NCI-H2081 treated with DMSO at 0.1 percent for 48 hours (cell line): ENCODE results near the gene MR1.

Experiments used
- DNase-seq: peaks from one replicate; lab custom pipeline; 2025; lab: John Stamatoyannopoulos, UW

MR1 gene

DNA sequence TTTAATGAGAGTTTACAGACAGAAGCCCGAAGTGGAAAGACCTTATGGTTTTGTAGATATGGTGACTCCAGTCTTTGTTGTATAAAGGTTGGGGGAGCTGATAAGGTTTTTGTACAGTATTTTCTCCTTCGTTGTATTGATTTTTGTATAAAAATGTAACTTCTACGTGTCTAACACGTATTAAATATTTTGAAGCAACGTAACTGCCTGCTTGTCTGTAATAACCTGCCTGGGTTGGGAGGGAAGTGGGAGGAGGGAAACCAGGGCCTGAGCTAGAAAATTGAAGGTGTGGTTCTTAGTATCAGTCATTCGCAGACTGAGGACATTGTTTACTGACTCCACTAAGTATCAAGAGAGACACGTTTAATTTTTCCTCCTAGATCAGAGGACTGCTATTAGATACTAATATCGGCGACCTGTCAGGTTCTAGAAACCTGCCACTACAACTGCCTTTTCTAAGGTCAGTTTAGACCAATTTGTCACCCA, 56.9 kb downstream of the MR1 start:
- DNase-seq = no peak

DNA sequence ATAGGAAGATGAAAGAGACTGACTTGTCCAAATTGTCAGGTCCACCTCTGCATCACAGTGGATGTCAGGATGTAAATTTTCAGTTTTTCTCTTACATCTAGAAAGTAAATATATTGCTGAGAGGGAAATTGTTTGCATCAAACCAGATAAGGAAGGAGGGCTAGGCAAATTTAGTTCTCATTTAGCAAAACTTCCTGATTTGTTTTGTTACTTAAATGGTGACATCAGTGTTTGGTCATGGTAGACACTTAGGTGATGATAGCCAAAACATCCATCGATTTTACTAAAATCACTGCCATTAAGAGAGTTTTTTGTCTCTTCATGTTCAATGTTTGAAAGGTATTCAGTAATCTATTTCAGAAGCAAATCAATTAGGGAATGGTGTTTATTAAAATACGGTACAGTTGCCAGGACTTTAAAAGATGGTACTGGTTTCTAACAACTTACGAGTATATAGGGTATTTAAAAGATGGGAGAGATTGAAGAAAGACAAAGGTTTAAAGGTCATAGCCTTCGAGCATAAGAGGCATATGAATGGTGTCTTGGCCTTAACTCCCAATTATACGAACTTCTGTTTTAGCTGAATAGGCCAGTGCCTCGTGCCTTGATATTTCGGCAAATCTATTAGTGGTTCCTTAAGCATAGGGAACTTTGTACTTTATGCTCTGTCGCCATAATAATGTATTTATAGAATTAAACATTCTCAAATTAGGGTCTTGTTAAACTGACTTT, 57.7 kb downstream of the MR1 start:
- DNase-seq = no peak

DNA sequence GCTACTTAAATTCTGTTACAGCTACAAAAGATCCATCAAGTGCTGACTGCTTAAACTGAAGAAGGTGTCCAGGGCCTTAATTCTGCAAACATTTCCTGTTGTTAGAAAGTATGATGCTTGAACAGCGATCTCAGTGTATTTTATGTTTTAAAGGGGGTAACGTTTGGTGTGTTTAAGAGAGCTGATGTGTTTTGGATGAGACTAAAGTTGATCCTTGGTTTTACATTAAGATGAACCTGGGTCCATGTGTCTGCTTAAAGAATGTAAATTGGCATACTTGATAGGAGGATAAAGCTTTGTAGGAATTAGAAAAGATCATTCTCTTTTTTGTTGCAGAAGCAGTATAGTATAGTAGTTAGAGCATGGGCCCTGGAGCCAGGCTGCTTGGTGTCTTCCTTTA, 58.3 kb downstream of the MR1 start:
- DNase-seq = no peak

DNA sequence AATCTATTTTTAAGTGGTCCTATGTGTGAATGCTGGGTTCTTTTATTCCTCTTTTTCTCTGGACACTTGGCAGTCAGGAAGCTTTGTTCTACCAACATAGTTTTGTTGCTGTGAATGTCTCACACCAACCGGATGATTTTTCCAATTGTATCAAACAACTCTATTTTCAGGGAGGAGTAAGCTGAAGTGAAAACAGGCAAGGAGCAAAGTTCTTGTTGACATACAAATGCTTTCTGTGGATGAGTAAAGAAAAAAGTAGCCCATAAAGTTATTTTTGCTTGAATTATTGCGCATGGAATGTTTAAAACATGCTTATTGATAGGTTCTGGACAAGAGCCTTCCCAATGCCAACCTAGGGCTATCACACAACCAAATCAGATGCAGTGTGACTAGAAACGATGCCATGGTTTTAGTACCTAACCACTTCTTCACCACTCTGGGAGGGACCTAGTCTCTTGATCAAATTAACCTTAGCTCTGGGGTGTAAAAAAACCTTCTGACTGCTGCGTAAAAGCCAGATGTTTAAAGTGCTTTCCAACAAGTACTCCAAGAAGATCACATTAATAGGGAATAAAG, 59.2 kb downstream of the MR1 start:
- no peak for DNase-seq

DNA sequence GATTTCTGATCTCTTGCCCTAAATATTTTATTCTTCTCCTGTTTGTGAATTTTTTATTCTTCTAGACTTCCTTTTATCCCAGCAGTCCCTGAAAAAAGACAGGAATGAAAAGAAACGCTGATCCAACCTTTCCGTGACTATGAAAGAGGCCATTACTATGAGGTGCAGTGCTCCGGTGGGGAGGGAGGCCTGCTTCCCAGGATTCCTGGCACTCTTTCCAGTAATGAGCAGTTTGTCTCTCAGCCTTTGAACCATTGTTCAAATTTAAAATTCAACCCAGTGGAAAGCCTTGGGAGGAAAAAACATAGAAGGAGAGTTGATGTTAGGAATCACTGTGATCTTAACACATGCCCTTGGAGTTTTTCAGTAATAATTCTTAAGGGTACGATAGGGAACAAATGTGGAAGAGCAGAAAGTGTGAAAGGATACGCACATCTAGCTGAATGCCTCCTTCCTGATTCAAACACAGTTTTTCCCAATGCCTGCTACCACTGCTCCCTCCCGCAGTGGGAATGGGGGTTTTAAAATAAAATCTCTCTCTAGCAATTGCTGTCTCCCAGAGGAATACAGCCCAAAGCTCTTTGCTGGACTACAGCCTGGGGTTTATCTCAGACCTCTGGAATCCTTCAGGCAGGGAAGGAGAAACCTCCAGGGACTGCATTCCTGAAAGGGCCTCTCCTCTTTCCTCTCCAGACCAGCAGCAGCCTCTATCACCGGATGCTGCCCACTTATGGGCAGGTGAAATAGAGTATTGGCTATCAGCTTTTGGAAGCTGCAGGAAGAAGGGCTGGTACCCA, 60.8 kb downstream of the MR1 start:
- DNase-seq = no peak

DNA sequence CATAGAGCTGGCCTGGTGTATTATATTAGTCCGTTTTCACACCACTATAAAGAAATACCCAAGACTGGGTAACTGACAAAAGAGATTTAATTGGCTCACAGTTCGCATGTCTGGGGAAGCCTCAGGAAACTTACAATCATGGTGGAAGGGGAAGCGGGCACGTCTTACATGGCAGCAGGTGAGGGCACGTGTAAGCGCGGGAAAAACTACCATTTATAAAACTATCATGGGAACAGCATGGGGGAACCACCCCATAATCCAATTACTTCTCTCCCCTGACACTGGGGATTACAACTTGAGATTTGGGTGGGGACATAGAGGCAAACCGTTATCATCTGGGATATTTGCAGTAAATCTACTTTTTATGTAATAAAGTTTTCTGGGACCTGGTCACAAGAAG, 61.5 kb downstream of the MR1 start:
- DNase-seq = no peak

DNA sequence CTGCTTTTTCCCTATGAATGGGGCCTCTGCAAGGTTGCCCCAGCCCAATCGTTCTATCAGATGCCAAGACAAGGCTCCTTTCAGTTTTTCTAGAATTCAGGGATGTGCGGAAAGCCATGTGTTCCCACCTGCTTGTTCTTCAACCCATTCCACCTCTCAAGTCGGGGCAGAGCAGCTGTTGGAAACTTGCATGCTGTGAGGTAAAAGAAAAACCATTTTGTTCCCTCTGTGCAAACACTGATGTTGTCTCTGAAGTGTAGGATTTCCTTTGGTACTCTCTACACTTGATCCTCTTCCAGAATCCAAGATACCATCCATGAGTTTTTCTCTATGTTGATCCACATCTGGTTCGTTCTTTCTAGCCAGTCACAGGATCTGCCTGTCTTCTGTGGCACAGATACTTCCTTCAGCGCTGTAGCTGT, 62.0 kb downstream of the MR1 start:
- DNase-seq = no peak

DNA sequence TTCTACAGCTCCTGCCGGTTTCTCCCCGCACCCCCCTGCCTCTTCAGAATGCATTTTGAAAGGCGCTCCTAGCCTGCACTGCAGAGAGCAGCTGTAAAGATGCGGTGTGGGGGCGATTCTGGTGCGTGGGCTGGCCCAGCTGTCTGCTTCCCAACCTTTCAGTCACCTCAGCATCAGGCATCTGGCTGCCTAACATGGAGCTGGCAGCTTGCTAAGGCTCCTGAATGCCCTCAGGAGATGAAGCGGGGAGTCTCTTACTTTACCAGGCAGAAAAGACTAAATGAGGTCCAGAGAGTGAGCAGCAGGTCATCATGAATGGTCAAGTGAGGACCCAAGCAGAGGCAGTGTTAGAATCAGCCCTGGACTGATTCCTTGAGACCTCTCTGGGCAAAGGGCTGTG, 63.5 kb downstream of the MR1 start:
- no peak for DNase-seq

DNA sequence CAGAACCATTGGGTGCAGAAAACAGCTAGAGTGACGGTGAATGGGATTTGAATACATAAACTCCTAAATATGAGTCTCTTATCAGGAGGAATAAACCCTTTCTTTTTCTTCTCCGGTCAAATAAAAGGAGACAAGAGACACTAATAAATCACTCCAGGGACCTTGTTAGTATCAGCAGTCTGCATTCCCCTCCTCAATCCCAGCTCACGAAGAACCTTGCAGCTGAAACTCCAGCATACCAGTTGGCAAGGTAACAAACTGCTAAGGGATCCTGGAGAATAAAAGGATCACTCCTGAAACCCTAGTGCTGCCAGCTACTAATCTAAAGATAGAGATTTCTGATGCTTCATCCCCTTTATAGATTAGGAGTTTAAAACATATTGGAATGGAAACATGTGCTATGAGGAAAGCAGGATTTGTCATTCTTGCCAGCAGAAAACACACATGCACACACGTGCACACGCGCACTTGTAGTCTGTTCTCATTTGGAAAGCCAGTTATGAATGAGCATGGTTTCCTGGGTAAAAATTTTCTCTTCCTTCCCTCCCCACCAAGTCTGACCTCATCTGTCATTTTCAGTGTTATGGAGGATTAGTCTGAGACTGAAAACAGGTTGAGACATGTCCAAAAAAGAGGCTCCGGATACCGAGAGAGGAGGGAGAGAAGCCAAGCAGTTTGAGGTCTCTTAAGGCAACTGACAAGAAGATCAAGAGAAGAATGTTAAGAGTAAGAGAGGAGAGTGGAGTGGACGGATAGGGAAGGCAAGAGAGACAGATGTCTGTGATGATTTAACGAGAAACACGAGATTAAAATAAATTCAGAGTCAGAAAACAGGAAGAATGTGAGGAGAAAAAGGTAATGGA, 65.6 kb downstream of the MR1 start:
- DNase-seq = no peak

DNA sequence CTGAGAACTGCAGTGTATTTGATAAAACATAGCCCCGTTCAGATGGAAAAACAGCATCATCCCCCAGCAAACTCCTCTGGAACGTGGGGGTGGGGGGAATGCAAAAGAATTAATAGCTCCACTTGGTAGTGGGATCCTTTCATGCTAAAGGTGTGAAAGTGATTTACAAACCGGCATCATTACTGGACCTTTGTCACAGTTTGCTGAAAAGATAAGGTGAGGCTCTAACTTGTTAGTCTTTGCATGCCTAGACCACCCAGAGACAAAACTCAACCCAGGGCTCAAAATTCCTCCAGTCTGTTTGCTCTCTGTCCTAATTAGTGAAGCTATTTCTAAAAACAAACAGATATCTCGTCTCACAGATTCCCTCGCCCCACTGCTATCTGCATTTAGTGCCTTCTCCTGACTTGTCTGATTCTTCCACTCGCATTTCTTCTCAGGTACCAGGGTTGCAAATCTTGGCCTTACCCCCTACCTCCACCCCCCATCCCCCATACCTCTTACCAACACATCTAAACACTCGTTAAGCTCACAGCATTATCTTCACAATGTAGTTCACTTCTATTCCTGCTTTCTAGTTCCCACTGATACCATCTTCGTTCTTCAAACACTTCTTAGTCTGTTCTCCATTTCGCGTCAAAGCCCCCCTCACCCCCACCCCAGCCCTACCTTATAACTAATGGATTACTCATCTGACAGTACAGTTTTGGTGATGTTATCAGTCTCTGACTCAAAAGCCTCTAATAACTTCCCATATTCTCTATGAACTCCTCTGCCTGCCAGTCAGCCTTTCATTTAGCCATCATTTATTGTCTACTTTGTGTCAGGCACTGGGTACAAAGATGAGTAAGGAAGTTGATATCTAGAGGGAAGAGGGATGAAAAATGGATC, 66.5 kb downstream of the MR1 start:
- DNase-seq = no peak

DNA sequence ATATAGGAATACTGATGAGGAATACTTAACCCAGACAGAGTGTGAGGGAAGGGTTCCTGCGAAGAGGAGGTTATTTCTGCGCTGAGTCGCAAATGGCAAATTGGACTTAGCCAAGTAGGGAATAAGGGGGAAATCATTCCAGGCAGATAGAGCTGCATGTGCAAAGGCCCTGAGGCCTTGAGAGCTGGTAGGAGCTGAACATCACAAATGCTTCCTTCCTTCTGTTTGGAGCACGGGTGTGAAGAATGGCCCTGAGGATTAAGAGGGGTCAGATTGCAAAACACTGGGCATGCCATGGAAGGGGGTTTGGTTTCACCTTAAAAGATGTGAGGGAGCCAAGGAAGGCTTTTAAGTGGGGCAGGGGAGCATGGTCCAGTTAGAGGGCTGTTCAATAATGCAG, 67.2 kb downstream of the MR1 start:
- DNase-seq = no peak

DNA sequence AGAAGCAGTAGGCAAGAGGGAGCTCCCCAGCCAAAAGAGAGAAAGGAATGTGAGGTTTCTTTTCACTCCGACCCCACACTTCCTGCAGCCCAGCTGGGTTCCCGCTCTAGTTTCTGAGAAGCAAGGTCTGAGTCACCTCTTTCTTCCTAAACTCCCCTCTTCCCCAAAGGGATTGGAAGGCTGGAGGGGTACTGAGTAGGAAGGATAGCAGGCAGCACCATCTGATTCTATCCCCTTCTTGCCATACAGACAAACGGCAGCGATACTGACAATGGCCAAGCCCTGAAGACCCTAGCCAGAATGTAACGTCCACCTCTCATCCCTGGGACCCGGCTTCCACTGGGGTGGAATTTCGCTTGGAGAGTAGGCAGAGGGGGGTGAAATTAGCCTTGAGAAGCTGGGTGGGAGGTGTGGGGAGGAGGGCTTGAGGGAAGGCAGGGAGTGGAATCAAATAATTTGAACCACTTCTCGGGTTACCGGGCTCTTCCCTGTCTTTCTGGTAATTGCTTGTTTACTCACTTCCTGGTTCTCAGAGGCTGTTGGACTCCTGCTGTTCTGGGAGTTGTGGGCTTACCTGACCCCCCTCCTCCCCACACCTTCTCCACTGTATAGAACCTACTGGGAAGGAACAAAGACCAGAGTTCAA, 67.9 kb downstream of the MR1 start:
- DNase-seq = peak; percentile 47

DNA sequence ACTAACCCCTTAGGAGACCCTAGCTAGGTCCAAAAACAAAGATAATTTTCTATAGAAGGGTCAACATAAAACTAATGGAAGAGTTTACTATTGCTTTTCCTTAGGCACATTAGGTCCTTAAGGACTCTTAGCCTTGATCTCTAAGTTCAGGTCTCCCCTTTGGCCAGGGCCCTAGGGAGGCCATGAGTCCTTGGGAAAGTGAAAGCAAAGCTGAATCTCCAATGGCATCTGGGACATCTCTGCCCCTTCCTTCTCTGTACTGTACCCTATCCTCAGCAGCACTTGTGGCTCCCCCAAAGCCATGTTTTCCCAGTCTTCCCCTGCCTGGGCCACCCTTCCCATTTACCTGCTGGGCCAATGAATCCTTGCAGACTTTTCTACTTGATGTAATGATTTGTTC, 69.1 kb downstream of the MR1 start:
- DNase-seq = no peak

DNA sequence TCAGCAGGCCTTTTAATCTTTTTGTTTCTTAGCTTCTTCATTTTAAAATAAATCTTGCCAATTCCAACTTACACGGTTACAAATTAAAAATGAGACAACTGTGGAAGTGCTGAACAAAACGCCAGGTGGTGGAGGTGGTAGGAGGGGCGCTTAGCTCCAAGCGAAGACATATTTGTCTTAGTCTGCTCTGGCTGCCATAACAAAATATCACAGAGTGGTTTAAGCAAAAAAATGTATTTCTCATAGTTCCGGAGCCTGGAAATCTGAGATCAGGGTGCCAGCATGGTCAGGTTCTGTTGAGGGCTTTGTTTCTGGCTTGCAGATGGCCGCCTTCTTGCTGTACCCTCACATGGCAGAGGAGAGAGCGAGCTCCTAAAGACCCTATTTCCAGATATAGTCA, 69.6 kb downstream of the MR1 start:
- no peak for DNase-seq

DNA sequence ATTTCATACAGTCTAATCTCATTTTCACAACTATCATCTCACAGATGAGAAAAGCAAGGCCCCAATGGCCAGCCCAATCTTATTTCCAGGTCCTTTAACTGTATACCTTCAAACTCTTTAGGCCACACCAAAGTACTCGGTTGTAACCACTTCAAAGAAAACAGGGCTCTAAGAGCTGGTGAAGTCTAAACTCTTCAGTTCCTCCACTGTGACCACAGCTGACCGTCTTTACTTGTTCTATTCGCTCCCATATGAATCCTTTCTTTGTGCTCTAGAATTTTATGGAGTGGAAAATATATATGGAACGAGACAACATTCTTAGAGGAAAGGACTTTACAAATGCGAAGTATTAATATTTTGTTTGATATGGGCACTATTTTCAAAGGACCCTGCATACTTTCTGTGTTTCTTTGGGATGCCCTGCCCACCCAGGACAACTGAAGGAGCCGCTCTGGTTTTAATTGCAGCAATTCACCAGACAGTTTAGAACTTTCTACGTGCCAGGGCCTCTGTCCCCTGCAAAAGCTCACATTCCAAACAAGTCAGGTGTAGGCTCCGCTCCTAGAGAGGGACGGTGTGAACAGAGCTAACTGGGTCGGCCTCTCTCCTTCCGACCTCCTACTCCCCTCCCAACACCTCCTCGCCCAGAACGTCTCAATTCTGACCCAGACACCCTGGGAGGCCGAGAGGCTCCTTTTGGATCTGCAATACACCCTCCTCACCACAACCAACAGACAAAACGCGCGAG, 70.4 kb downstream of the MR1 start:
- DNase-seq = no peak

DNA sequence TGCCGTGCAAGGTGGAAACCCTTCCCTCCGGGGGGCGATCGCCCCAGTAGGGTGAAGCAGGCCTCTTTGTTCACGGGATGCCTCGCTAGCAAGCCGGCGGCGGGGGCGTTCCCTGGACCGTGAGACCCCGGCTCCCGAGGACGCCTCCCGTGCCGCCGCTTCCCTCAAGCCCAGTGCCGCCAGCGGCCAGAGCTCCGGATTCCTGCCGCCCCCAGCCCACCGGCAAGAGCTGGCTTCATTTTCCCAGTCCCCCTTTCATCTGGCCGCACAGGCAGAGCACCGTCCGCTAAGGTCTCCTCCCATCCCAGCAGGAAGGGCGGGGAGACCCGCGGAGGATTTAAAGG, 71.0 kb downstream of the MR1 start:
- no peak for DNase-seq

DNA sequence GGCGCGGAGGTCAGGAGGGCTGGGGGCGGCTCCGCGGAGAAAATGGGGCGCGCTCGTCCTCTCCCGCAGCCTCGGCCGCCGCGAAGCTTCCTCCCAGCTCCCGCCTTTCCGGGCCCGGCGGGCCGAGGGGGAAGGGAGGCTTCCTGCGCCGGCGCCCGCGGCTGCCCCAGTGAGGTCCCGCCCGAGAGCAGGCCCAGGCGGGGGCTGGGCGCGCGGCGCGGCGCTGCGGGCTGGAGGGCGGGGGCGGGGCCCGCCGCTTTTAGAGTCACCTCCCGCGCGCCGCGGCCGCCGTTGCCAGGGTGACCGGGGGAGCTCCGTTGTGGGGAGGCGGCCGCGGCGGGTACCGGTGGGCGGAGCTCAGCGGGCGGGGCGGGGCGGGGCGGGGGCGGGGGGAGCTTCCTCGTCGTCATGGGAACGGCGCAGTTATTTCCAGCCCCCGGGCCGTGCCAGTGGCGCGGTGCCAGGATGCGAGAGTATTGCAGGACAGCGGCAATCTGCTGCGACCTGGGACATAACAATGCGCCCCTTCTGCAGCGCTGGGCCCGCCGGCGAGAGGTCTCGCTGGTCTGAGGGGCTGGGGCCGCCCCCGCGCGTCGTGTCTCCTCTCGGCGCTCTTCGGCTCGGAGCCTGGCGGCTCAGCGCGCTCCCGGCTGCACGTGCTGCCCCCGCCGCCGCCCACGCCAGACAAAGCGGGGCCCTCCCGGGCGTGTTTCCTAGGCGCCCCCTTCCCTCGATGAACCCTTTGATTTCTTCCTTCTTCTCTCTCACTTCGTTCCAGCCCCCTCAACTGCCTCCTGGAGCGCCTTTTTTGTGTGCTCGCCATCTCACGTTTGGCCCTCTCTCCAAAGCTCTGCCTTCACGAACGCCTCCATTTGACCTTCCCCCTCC, 71.6 kb downstream of the MR1 start:
- peak; percentile 73 for DNase-seq

DNA sequence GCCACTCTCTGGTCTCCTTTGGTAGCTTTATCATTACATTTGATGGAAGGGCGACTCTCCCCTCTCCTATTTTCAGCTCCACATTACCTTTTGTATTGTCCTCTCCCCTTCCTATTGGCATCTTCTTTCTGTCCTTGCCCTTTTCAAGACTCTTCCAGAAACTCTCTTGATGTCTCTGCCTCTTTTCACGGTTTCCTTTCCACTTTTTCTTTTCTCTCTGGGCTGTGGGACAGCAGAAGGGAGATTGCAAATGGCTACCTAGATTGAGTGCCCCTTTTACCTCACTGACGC, 72.2 kb downstream of the MR1 start:
- DNase-seq = no peak

DNA sequence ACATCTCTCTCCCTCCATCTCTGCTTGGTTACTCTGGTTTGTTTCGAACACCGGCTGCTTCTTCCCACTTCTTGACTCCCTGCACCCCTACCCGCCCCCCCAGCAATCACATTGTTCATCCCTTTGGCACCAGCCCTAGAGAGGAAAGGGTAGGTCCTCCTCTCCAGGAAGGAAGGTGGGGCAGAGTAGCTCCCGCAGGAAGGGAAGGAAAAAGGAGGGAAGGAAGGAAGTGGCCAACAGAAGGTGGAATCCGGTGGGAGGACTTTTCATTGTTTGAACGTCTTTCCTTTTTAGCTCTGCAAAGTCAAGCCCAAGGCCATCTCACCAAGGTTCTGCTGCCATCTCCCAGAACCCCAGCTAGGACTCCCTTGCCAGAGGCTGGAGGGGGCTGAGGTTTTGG, 72.7 kb downstream of the MR1 start:
- DNase-seq = no peak
